Omental fat pad (tissue), 4 donors: ENCODE results near the gene LDLR. TPM values are rescaled to one million over a fixed set of nuclear protein-coding genes. Genes with fewer than 3 reads are reported as not detected.
"Not testable (repeated sequence)": the region's sequence is repeated elsewhere in the genome, so short reads cannot be mapped to it uniquely, and the experiment has no call there.

ENCODE experiments used
- ATAC-seq: fragments of 150-250 bp; one replicate; pipeline ENCODE4 v1.9.1; 2016; ENCODE audit warnings: mild to moderate bottlenecking, moderate library complexity; ENCODE audit not compliant: low FRiP score
- DNase-seq: peaks from one replicate; pipeline ENCODE4 v3.0.0-alpha.2; 2019; ENCODE audit warnings: low spot score
- CTCF ChIP-seq, 3 donors: fragments of 450-650 bp; IDR thresholded peaks; one replicate each; pipeline ENCODE4 v1.5.1; 2016 to 2017; ENCODE audit warnings: antibody characterized with exemption in 3 of 3, mild to moderate bottlenecking in 3 of 3, moderate library complexity in 2 of 3
- total RNA-seq, 4 donors: library from RNA; depleted of rRNA; stranded (reverse); fragments of >200 nt; gene quantifications; one replicate each; pipeline ENCODE4 v1.1.0, GENCODE V29; 2016

LDLR gene
- total RNA-seq, 4 donors from 2014 or later, result 21.2 to 397 (median 114) TPM

- ATAC-seq, result peak; percentile 13
- no peak for TF ChIP-seq CTCF (IDR thresholded peaks at IDR 0.05)
- no peak for DNase-seq
Measured at GRCh38 chr19:11102944-11103343, 13.7 kb downstream of the LDLR start.

GRCh38 chr19:11103667-11104066 lies 14.4 kb downstream of the LDLR start:
- not testable (repeated sequence) for ATAC-seq, DNase-seq

GRCh38 chr19:11105014-11105636 lies 15.9 kb downstream of the LDLR start:
- DNase-seq, result no peak
- ATAC-seq, result peak; percentile 19
- no peak for TF ChIP-seq CTCF (IDR thresholded peaks at IDR 0.05)

GRCh38 chr19:11106477-11106876 lies 17.2 kb downstream of the LDLR start:
- ATAC-seq (no peak), DNase-seq (no peak)

GRCh38 chr19:11108746-11109145 lies 19.5 kb downstream of the LDLR start:
- no peak for DNase-seq
- no peak for TF ChIP-seq CTCF (IDR thresholded peaks at IDR 0.05)
- no peak for ATAC-seq

More at GRCh38 chr19:11106477-11106876, 17.2 kb downstream of the LDLR start:
- TF ChIP-seq CTCF (IDR thresholded peaks at IDR 0.05), result no peak

GRCh38 chr19:11111117-11111770 lies 22.0 kb downstream of the LDLR start:
- no peak for TF ChIP-seq CTCF (IDR thresholded peaks at IDR 0.05)
- DNase-seq, result no peak
- ATAC-seq, result peak; percentile 8

GRCh38 chr19:11111771-11112144 lies 22.5 kb downstream of the LDLR start:
- no peak for DNase-seq
- TF ChIP-seq CTCF (IDR thresholded peaks at IDR 0.05), result no peak
- ATAC-seq, result no peak
